GM23248 (cell line): ENCODE measurements around the gene IDH3G. TPM values are rescaled to one million over a fixed set of nuclear protein-coding genes. Genes with fewer than 3 reads are reported as not detected.

Experiments used
- DNase-seq: peaks from one replicate; pipeline ENCODE4 v3.0.0-alpha.2; 2015
- H2AFZ ChIP-seq: fragments of 200-600 bp; sonication (generic); 2 replicates; pipeline ENCODE4 v1.6.1; 2016; ENCODE audit warnings: antibody characterized with exemption
- H3F3A ChIP-seq: fragments of 200-600 bp; sonication (generic); 2 replicates; pipeline ENCODE4 v1.6.1; 2016; ENCODE audit warnings: mild to moderate bottlenecking, antibody characterized with exemption, mixed run types; ENCODE audit not compliant: insufficient read depth
- H3K27ac ChIP-seq: fragments of 200-600 bp; sonication (generic); 2 replicates; pipeline ENCODE4 v1.5.1; 2016; ENCODE audit warnings: mild to moderate bottlenecking
- H3K27me3 ChIP-seq: fragments of 200-600 bp; sonication (generic); replicated peaks from 2 replicates; pipeline ENCODE4 v1.6.1; 2016; ENCODE audit warnings: mild to moderate bottlenecking; ENCODE audit not compliant: insufficient read depth
- H3K36me3 ChIP-seq: fragments of 200-600 bp; sonication (generic); 2 replicates; pipeline ENCODE4 v1.6.1; 2016; ENCODE audit warnings: low read depth, mild to moderate bottlenecking
- H3K4me1 ChIP-seq: fragments of 200-600 bp; sonication (generic); 2 replicates; pipeline ENCODE4 v1.6.1; 2016; ENCODE audit warnings: mild to moderate bottlenecking; ENCODE audit not compliant: insufficient read depth
- H3K4me2 ChIP-seq: fragments of 200-600 bp; sonication (generic); one replicate; pipeline ENCODE4 v1.6.1; 2016; ENCODE audit warnings: mild to moderate bottlenecking; ENCODE audit not compliant: unreplicated experiment
- H3K4me3 ChIP-seq: fragments of 200-600 bp; sonication (generic); 2 replicates; pipeline ENCODE4 v1.5.1; 2016; ENCODE audit warnings: mild to moderate bottlenecking
- H3K79me2 ChIP-seq: fragments of 200-600 bp; sonication (generic); 2 replicates; pipeline ENCODE4 v1.6.1; 2016; ENCODE audit warnings: mild to moderate bottlenecking; ENCODE audit not compliant: insufficient read depth
- H3K9ac ChIP-seq: fragments of 200-600 bp; sonication (generic); 2 replicates; pipeline ENCODE4 v1.6.1; 2016; ENCODE audit warnings: mild to moderate bottlenecking
- H3K9me2 ChIP-seq: fragments of 200-600 bp; sonication (generic); 2 replicates; pipeline ENCODE4 v1.6.1; 2016; ENCODE audit warnings: mixed run types, mild to moderate bottlenecking, moderate library complexity; ENCODE audit not compliant: insufficient read depth
- H3K9me3 ChIP-seq: fragments of 200-600 bp; sonication (generic); one replicate; pipeline ENCODE4 v1.6.1; 2017; ENCODE audit warnings: low read depth
- H4K20me1 ChIP-seq: fragments of 200-600 bp; sonication (generic); 2 replicates; pipeline ENCODE4 v1.6.0; 2016; ENCODE audit not compliant: insufficient read depth
- EZH2 ChIP-seq: fragments of 200-600 bp; sonication (generic); IDR thresholded peaks from 2 replicates; pipeline ENCODE4 v1.6.1; 2018; ENCODE audit warnings: antibody characterized with exemption, mild to moderate bottlenecking; ENCODE audit not compliant: insufficient read depth, poor library complexity, severe bottlenecking
- EZH2phosphoT487 ChIP-seq: fragments of 200-600 bp; sonication (generic); IDR thresholded peaks from 2 replicates; pipeline ENCODE4 v1.6.1; 2018; ENCODE audit warnings: antibody characterized with exemption, moderate library complexity, mild to moderate bottlenecking, low read depth; ENCODE audit not compliant: insufficient read depth
- WGBS, 2 experiments: methylation state at CpG; one replicate each; pipeline ENCODE4 v1.1.6; 2015 to 2017; ENCODE audit warnings: low lambda C conversion rate in 2 of 2, low coverage in 1 of 2; ENCODE audit errors: missing lambda C conversion rate in 2 of 2; 5-methylcytosine and 5-hydroxymethylcytosine counted together
- in situ Hi-C: fragments of 300-500 bp; cut with MboI; formaldehyde crosslinking; loops from 2 replicates; pipeline ENCODE4 v1.15.0; 2020
- polyA plus RNA-seq: library from polyadenylated mRNA; unstranded; fragments of >200 nt; fragmentation: Nextera tagmentation; extraction: Ambion mirVana; gene quantifications from 2 replicates; pipeline ENCODE4 v1.2.1, GENCODE V29; 2016
- total RNA-seq: library from RNA; depleted of rRNA; stranded (reverse); fragments of >200 nt; shearing (Covaris generic); gene quantifications from 2 replicates; pipeline ENCODE4 v1.2.3, GENCODE V29; 2014

IDH3G gene
- total and polyA plus RNA-seq, 2 experiments from 2014 or later = 83.2 to 88.2 TPM

DNA sequence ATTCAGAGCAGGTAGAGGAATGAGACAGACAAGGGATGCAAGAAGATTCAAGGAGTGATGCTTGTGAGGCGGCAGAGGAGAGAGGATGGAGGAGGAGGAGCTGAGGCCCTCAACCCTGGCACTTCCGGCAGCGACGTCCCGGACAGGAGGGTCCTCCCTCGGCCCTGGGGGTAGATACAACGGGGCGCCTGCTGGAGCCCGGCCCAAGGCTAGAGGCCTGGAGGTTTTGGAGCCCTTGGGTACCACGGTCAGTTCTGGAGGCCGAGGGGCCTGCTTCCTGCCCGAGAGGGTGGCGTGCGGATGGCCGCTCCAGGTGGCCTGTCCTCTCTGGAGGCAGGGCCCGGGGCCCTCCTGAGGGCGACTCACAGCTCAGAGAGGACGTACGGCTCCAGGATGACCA, 13.8 kb upstream of the IDH3G start:
- H3K36me3 ChIP-seq = no peaks in the 10 kb centered on the region
- no peaks in the 10 kb centered on the region for H3K9me3 ChIP-seq
- H3K9ac ChIP-seq = no peak overlapping the region
- H3K27ac ChIP-seq = no peak overlapping the region
- no peak for DNase-seq
- H3K27me3 ChIP-seq = no peaks in the 10 kb centered on the region
- H3K4me2 ChIP-seq = no peak overlapping the region
- no peak overlapping the region for H3K4me3 ChIP-seq
- no peaks in the 10 kb centered on the region for H3K4me1 ChIP-seq
- H4K20me1 ChIP-seq = no peaks in the 10 kb centered on the region
- H2AFZ ChIP-seq = no peak overlapping the region
- no peaks in the 10 kb centered on the region for H3K9me2 ChIP-seq
- in situ Hi-C loops = no loop called here
- TF ChIP-seq EZH2 (no peak), EZH2phosphoT487 (no peak)
- no peaks in the 10 kb centered on the region for H3F3A ChIP-seq
- WGBS, 2 experiments = 85 to 100% methylated on average over 3 to 9 of the region's 19 CpGs
- no peaks in the 10 kb centered on the region for H3K79me2 ChIP-seq

DNA sequence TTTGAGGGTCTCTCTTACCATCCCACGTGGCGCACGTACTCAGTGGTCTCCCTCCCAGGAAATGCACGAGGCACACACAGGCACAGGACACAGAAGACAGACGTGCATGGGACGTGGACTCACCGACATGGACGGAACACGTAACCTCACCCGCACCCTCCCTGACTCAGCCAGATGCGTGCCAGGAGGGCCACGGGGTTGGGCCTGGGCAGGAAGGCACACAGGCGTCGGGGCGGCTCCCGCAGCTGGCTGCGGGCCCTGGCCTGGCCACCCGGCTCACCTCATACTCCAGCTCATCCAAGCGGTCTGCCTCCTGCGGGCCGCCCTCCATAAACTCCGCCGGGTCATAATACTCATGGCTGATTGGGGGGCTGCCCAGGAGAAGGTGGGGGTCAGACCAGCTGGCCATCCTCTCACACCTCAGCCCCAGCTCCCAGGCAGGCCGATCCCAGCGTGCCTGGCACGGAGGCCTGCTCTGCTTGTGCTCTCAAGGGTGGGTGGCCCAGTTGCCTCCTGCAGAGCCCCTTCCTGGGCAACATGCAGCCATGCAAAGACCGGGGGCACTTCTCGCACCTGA, 12.9 kb upstream of the IDH3G start:
- no peak overlapping the region for H2AFZ ChIP-seq

DNA sequence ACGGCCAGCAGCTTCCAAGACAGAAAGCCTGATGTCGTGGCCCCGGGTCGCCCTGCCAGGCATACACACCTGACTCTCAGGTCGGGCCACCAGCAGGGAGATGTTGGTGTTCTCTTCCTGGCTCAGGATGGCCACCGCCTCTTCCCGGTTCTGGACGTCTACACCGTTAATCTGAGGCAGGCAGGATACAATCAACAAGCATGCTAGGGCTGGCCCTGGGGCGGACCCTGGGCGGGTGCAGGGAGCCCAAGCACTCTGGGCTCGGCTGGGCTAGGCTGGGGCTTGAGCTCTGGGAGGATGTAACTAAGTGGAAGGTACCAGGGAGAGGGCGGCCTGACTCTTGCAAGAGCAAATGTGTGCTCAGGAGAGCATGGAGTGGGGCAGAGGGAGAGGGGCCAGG, 11.3 kb upstream of the IDH3G start:
- TF ChIP-seq EZH2 (no peak), EZH2phosphoT487 (no peak)
- Histone ChIP-seq H3K9me2 (no peaks in the 10 kb centered on the region), H3K27me3 (no peaks in the 10 kb centered on the region), H3K79me2 (no peaks in the 10 kb centered on the region), H3K9me3 (no peaks in the 10 kb centered on the region), H3K27ac (no peak overlapping the region), H3F3A (no peaks in the 10 kb centered on the region), H3K36me3 (no peaks in the 10 kb centered on the region), H3K4me2 (no peak overlapping the region), H3K4me3 (no peak overlapping the region), H3K9ac (no peak overlapping the region), H2AFZ (no peak overlapping the region), H4K20me1 (no peaks in the 10 kb centered on the region), H3K4me1 (no peaks in the 10 kb centered on the region)
- 72 to 81% methylated on average over 8 to 10 of the region's 13 CpGs for WGBS, 2 experiments
- no peak for DNase-seq
- in situ Hi-C loops = no loop called here

More for the DNA sequence above, 12.9 kb upstream of the IDH3G start:
- Histone ChIP-seq H3K9me2 (no peaks in the 10 kb centered on the region), H4K20me1 (no peaks in the 10 kb centered on the region), H3K4me2 (no peak overlapping the region), H3K27me3 (no peaks in the 10 kb centered on the region), H3K36me3 (no peaks in the 10 kb centered on the region), H3K4me3 (no peak overlapping the region), H3F3A (no peaks in the 10 kb centered on the region), H3K4me1 (no peaks in the 10 kb centered on the region), H3K9ac (no peak overlapping the region), H3K27ac (no peak overlapping the region), H3K9me3 (no peaks in the 10 kb centered on the region), H3K79me2 (no peaks in the 10 kb centered on the region)
- in situ Hi-C loops = no loop called here
- 83 to 90% methylated on average over 6 to 22 of the region's 28 CpGs for WGBS, 2 experiments
- TF ChIP-seq EZH2 (no peak), EZH2phosphoT487 (no peak)
- no peak for DNase-seq

GRCh38 chrX:153804621-153805020, 10.4 kb upstream of the IDH3G start:
- Histone ChIP-seq H3K27me3 (no peaks in the 10 kb centered on the region), H3K36me3 (no peaks in the 10 kb centered on the region), H3K27ac (no peak overlapping the region), H3K4me1 (no peaks in the 10 kb centered on the region), H3K9me2 (no peaks in the 10 kb centered on the region), H3K4me2 (no peak overlapping the region), H4K20me1 (no peaks in the 10 kb centered on the region), H3K9me3 (no peaks in the 10 kb centered on the region), H3F3A (no peaks in the 10 kb centered on the region), H3K79me2 (no peaks in the 10 kb centered on the region), H3K4me3 (no peak overlapping the region), H2AFZ (no peak overlapping the region), H3K9ac (no peak overlapping the region)
- DNase-seq = no peak
- in situ Hi-C loops = no loop called here
- WGBS, 2 experiments = 78 to 100% methylated on average over 10 to 20 of the region's 25 CpGs
- TF ChIP-seq EZH2phosphoT487 = no peak
- no peak for TF ChIP-seq EZH2
